Measurements from ENCODE around the gene NEUROD4.
A peak's percentile ranks its signal among the peaks of the same experiment; 100 is the strongest.

NEUROD4 gene

DNA sequence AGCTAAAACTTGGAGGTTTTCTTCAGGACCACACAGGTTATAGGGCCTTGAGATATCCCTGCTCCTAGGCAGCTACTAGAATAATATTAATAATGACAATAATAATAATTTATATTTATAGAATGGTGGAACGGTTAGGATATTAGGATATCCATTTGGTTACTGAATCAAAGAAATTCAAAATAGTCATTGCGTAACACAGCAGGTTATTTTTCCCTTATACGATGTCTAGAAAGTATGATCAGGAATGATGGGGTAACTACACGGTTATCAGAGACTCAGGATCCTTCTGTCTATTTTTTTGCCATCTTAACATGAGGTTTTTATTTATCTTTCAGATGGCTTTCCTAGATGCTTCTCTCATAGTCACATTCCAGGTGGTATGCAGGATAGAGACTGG is 39.0 kb downstream of the NEUROD4 start:
- no peak for DNase-seq (ENCODE audit: low read depth, low spot score)

DNA sequence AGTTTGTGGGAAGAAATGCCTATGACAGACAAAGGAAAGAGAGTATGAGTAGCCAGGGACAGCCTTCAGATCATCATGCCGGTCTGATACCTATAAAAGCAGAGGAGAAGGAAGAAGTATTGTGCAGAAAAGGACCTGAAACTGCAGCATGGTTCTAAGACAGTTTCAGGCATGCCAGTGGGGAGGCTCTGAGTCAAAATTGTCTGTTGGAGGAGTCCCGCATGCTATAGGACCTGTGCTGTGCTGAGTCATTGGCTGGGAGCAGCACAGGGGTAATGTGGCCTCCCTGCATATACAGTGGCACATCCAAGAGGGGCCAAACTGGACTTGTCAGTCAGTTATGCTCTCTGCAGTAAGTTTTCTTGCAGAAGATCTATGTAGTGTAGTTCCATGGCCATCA is 40.7 kb downstream of the NEUROD4 start:
- DNase-seq (ENCODE audit: low read depth, low spot score): no peak

GRCh38 chr12:55061024-55061423 is 41.2 kb downstream of the NEUROD4 start:
- no peak for DNase-seq (ENCODE audit: low read depth, low spot score)

DNA sequence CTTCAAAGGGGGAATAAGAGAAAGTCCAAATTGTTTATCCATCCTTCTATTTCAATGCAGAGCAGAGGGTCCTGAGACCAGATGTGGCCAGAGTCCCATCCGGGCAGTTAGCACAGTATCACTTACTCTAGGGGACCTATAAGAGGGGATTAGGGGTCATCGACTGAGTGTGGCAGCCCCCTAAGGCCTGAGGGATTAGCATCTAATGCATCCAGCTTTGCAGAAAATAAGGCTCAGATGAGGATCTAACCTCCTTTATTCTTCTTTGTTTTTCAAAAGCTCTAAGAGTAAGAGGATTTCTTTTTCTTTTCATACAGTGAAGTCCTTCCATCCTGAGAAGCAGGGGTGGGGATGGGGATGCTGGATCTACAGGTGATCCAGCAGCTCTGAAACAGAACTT is 43.5 kb downstream of the NEUROD4 start:
- DNase-seq (ENCODE audit: low read depth, low spot score): no peak

DNA sequence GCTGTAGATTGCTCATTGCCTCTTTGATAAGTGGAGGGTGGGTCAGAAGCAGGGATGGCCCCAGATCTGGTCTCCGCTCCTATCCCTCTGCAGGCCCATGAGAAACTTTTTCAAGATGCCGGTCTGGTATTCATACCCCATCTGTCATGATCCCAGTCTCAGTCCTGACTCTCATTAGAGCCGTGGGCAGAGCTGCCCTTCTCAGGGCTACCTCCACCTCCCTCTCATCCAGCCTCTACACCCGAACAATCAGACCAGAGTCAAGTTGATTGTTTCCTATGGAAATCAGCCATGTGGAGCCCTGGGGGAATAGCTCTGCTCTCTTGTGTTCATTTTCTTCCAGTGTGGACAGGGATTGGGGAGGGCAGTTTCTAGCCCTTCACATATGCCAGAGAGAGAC is 45.8 kb downstream of the NEUROD4 start:
- DNase-seq (ENCODE audit: low read depth, low spot score): no peak

- no peak for DNase-seq (ENCODE audit: low read depth, low spot score)
Measured at GRCh38 chr12:55067701-55068100, 47.9 kb downstream of the NEUROD4 start.

GRCh38 chr12:55068416-55069010 is 48.7 kb downstream of the NEUROD4 start:
- DNase-seq (ENCODE audit: low read depth, low spot score): no peak

- DNase-seq (ENCODE audit: low read depth, low spot score): peak; percentile 58
Measured at GRCh38 chr12:55072083-55072482, 52.3 kb downstream of the NEUROD4 start.

DNA sequence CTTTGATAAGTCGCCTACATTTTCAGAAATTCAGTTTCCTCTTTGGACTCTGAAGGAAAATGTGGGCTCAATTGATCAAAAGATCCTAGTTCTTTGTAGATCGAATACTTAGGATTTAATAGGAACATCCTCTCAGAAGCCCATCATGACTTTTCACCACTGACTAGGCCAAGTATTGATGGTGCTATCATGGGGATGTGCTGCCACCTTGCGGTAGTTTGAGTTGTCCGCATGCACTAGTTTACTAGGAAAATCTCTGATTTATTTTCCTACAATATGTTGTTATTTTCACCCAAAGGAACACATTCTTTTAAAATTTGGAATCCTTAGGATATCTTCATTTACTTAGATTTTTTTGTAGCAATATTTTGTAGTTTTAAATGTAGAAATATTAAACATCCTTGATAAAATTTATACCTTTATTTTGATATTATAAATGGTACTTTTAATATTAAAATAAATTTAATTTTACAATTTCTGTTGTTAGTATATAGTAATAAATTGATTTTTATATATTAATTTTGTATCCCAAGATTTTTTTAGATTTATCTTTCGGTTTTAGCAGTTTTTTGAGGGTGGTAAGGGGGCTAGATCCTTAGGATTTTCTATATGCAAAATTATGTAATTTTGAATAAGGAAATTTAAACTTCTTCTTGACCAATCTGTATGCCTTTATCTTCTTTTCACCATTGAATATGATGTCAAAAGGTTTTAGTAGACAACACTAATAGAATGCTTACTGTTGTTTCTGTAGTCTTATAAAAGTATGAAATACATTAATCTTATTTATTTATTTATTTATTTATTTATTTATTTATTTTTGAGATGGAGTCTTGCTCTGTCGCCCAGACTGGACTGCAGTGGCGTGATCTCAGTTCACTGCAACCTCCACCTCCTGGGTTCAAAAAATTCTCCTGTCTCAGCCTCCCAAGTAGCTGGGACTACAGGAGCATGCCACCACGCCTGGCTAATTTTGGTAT is 53.6 kb downstream of the NEUROD4 start:
- peak; percentile 63 for DNase-seq (ENCODE audit: low read depth, low spot score)

GRCh38 chr12:55074806-55075205 is 55.0 kb downstream of the NEUROD4 start:
- no peak for DNase-seq (ENCODE audit: low read depth, low spot score)

All from activated naive CD8-positive, alpha-beta T cell treated with anti-CD3 and anti-CD28 coated beads, Interleukin-2, amount 50 U/mL, for 16 hours (primary cell).